IMR-90 (cell line): ENCODE measurements around the gene C14orf119.

ENCODE experiments used
- POLR2A ChIP-seq: IDR thresholded peaks from 2 replicates; pipeline ENCODE4 v1.6.1; 2012; ENCODE audit warnings: mild to moderate bottlenecking, low read depth, low read length
- TF ChIP-seq, protein P1 (sequence below): conservative IDR thresholded peaks from 2 replicates; pipeline ENCODE4 v1.5.1; 2012; ENCODE audit warnings: mild to moderate bottlenecking, low read depth, low read length, improper control_type of control experiment

- no peak for TF ChIP-seq POLR2A
- TF ChIP-seq, protein P1, sequence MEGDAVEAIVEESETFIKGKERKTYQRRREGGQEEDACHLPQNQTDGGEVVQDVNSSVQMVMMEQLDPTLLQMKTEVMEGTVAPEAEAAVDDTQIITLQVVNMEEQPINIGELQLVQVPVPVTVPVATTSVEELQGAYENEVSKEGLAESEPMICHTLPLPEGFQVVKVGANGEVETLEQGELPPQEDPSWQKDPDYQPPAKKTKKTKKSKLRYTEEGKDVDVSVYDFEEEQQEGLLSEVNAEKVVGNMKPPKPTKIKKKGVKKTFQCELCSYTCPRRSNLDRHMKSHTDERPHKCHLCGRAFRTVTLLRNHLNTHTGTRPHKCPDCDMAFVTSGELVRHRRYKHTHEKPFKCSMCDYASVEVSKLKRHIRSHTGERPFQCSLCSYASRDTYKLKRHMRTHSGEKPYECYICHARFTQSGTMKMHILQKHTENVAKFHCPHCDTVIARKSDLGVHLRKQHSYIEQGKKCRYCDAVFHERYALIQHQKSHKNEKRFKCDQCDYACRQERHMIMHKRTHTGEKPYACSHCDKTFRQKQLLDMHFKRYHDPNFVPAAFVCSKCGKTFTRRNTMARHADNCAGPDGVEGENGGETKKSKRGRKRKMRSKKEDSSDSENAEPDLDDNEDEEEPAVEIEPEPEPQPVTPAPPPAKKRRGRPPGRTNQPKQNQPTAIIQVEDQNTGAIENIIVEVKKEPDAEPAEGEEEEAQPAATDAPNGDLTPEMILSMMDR: no peak
These were observed 47.5 kb downstream of the C14orf119 start for GRCh38 chr14:23142826-23143225.
